Motor neuron (in vitro differentiated cells): ENCODE measurements around the gene AGBL2. TPM values are rescaled to one million over a fixed set of nuclear protein-coding genes. Genes with fewer than 3 reads are reported as not detected.
A peak's percentile ranks its signal among the peaks of the same experiment; 100 is the strongest.
"Not testable (repeated sequence)": the region's sequence is repeated elsewhere in the genome, so short reads cannot be mapped to it uniquely, and the experiment has no call there.

Experiments
- ATAC-seq, 8 experiments: fragments of 200-7000 bp; cut with Tn5 transposase; replicated peaks in 6 of 8; 2 replicates each; pipeline ENCODE4 v1.8.0; 2021; ENCODE audit warnings: mild to moderate bottlenecking in 8 of 8, moderate library complexity in 8 of 8
- H3K27ac ChIP-seq, 2 donors: fragments of 250-450 bp; sonication (Bioruptor Pico); 2 replicates each; pipeline ENCODE4 v1.9.0; 2021; ENCODE audit warnings: antibody characterized with exemption in 2 of 2, mild to moderate bottlenecking in 2 of 2, moderate library complexity in 1 of 2
- H3K4me1 ChIP-seq, 2 donors: fragments of 250-450 bp; sonication (Bioruptor Pico); replicated peaks in 1 of 2; 2 replicates each; pipeline ENCODE4 v1.6.1; 2021; ENCODE audit warnings: antibody characterized with exemption in 2 of 2, mild to moderate bottlenecking in 2 of 2, moderate library complexity in 1 of 2
- H3K4me3 ChIP-seq, 5 donors: fragments of 250-450 bp; sonication (Bioruptor Pico); 2 replicates each; pipeline ENCODE4 v1.9.0; 2021; ENCODE audit warnings: antibody characterized with exemption in 5 of 5, mild to moderate bottlenecking in 5 of 5, moderate library complexity in 4 of 5
- WGBS, 10 experiments: fragments of 450-650 bp; shearing (Covaris generic); methylation state at CpG; one replicate each; pipeline ENCODE4 v1.0.0; 2022; 5-methylcytosine and 5-hydroxymethylcytosine counted together
- in situ Hi-C, 9 experiments: fragments of 400-800 bp; cut with MboI; loops; one replicate each; pipeline ENCODE4 v1.15.0; 2021; ENCODE audit warnings: low sequenced_read_pairs in 9 of 9, low pct_unique_long_range_greater_than_20kb in 2 of 9; ENCODE audit not compliant: unreplicated experiment in 9 of 9
- total RNA-seq, 8 experiments: library from RNA; unstranded; fragments of 300-600 nt; gene quantifications; 2 replicates each; pipeline versions ENCODE4 v1.2.3 to v1.2.4, GENCODE V29; 2022

The AGBL2 gene, protein sequence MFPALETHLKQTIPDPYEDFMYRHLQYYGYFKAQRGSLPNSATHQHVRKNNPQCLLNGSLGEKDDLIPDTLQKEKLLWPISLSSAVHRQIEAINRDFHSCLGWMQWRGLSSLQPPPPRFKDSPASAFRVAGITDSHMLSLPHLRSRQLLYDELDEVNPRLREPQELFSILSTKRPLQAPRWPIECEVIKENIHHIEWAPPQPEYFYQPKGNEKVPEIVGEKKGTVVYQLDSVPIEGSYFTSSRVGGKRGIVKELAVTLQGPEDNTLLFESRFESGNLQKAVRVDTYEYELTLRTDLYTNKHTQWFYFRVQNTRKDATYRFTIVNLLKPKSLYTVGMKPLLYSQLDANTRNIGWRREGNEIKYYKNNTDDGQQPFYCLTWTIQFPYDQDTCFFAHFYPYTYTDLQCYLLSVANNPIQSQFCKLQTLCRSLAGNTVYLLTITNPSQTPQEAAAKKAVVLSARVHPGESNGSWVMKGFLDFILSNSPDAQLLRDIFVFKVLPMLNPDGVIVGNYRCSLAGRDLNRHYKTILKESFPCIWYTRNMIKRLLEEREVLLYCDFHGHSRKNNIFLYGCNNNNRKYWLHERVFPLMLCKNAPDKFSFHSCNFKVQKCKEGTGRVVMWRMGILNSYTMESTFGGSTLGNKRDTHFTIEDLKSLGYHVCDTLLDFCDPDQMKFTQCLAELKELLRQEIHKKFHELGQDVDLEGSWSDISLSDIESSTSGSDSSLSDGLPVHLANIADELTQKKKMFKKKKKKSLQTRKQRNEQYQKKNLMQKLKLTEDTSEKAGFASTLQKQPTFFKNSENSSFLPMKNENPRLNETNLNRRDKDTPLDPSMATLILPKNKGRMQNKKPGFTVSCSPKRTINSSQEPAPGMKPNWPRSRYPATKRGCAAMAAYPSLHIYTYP
- total RNA-seq = 1 to 10 TPM in 5 of 8 experiments, under 1 TPM in 3; 0.27 to 2.3 (median 1.5) TPM

- Histone ChIP-seq H3K4me1 (peaks cover 0 to 2% of the 10 kb centered on the region in 2 donors), H3K4me3 (peak within 1 kb of the TSS; percentile 17 to 38 (median 26)), H3K27ac (no peak within 1 kb of the TSS)
- in situ Hi-C loops = no loop called here
- peak; percentile 91 to 98 (median 94) for ATAC-seq
- WGBS, 10 experiments = 0 to 27% (median 23%) methylated on average over 3 to 7 of the region's 35 CpGs; no CpG with 5 or more reads in 7 of the 10 experiments
Observed at GRCh38 chr11:47715082-47715669, at the start of gene AGBL2. Gene AGBL2 (minus strand): TSS chr11:47715369. CDS start chr11:47714650, 719 bp downstream.

GRCh38 chr11:47759291-47759690 lies 44.1 kb upstream of the AGBL2 start:
- H3K4me3 ChIP-seq, ATAC-seq, H3K27ac ChIP-seq, H3K4me1 ChIP-seq: not testable (repeated sequence)
- in situ Hi-C loops = loop anchor here in 1 of 9 experiments (25.0 kb wide), 1 partner anchor 353 kb away; no protein-coding TSS in a partner anchor
- 84 to 100% (median 93%) methylated on average over 1 to 7 of the region's 11 CpGs; no CpG with 5 or more reads in 1 of the 10 experiments for WGBS, 10 experiments

DNA sequence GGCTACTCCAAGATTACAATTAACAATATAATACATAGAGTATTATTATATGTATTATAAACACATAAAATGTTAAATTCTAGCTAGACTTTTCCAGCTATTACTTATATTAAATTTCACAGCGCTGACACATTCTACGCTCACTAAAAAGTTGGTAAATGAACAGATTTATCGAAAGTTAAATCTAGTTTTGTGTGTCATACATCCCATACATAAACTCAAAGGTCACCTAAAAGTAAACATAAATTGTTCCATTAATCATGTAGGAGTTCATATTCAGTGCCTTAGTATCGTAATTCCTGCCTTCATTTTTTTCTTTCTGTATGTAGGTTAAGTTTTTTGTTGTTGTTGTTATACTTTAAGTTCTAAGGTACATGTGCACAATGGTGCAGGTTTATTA lies 41.0 kb upstream of the AGBL2 start:
- 90 to 100% (median 98%) methylated on average over 2 to 4 of the region's 4 CpGs; no CpG with 5 or more reads in 1 of the 10 experiments for WGBS, 10 experiments

GRCh38 chr11:47750725-47751124 lies 35.6 kb upstream of the AGBL2 start:
- WGBS, 10 experiments = 80 to 100% (median 94%) methylated on average over 1 to 5 of the region's 5 CpGs
- no peak overlapping the region for H3K4me3 ChIP-seq
- in situ Hi-C loops = loop anchor here in 1 of 9 experiments (25.0 kb wide), 1 partner anchor 362 kb away; no protein-coding TSS in a partner anchor
- no peak overlapping the region for H3K27ac ChIP-seq
- no peaks in the 10 kb centered on the region for H3K4me1 ChIP-seq
- no peak for ATAC-seq

More for the DNA sequence above, 41.0 kb upstream of the AGBL2 start:
- H3K4me3 ChIP-seq = no peak overlapping the region
- H3K27ac ChIP-seq = no peak overlapping the region
- in situ Hi-C loops = loop anchor here in 1 of 9 experiments (25.0 kb wide), 1 partner anchor 356 kb away; no protein-coding TSS in a partner anchor
- no peaks in the 10 kb centered on the region for H3K4me1 ChIP-seq
- no peak for ATAC-seq

- H3K27ac ChIP-seq, H3K4me3 ChIP-seq, ATAC-seq, H3K4me1 ChIP-seq: not testable (repeated sequence)
- in situ Hi-C loops = loop anchor here in 1 of 9 experiments (25.0 kb wide), 1 partner anchor 105 kb away; the partner anchor contains the start of gene MTCH2
- WGBS, 10 experiments = 85 to 100% (median 99%) methylated on average over 1 to 7 of the region's 7 CpGs
Observed at GRCh38 chr11:47742494-47742893, 27.3 kb upstream of the AGBL2 start.

GRCh38 chr11:47737817-47738216 lies 22.6 kb upstream of the AGBL2 start:
- 67 to 100% (median 90%) methylated on average over 1 to 4 of the region's 7 CpGs; no CpG with 5 or more reads in 3 of the 10 experiments for WGBS, 10 experiments
- in situ Hi-C loops = loop anchor here in 1 of 9 experiments (25.0 kb wide), 1 partner anchor 101 kb away; the partner anchor contains the start of gene MTCH2
- H3K27ac ChIP-seq, H3K4me3 ChIP-seq, H3K4me1 ChIP-seq: not testable (repeated sequence)
- peak in 2 of 8 experiments; percentile 48 to 52 for ATAC-seq

DNA sequence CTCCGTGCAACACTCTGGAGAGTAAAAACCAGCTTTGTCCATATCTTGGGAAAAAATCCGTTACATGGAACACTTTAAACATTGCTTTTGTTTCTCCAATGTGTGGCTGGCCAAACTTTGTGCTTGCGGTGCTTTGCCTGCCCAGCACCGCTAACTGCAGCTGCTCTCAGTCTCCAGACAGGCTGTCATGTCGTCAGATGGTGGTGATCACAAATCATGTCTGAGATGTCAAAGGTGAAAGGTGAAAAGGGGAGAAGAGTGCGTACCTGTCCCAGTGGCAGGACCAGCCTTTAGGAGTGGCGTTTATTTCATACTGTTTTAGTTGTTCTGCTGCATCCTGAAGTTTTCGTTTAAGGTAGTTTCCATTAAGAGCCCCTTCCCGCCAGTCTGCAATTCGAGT lies 17.1 kb upstream of the AGBL2 start:
- 40 to 95% (median 73%) methylated on average over 1 to 8 of the region's 10 CpGs for WGBS, 10 experiments
- Histone ChIP-seq H3K4me3 (no peak overlapping the region), H3K4me1 (peaks cover 0 to 5% of the 10 kb centered on the region in 2 donors), H3K27ac (no peak overlapping the region)
- ATAC-seq = no peak
- in situ Hi-C loops = loop anchor here in 1 of 9 experiments (25.0 kb wide), 1 partner anchor 95 kb away; the partner anchor contains the start of gene MTCH2

GRCh38 chr11:47731475-47731874 lies 16.3 kb upstream of the AGBL2 start:
- peak in 5 of 8 experiments; percentile 60 to 87 (median 69) for ATAC-seq
- WGBS, 10 experiments = 0 to 80% (median 8%) methylated on average over 1 to 6 of the region's 6 CpGs
- H3K27ac ChIP-seq = no peak overlapping the region
- H3K4me3 ChIP-seq = no peak overlapping the region
- in situ Hi-C loops = loop anchor here in 1 of 9 experiments (25.0 kb wide), 1 partner anchor 94 kb away; the partner anchor contains the start of gene MTCH2
- H3K4me1 ChIP-seq = peaks cover 0 to 5% of the 10 kb centered on the region in 2 donors

- Histone ChIP-seq H3K27ac (no peak overlapping the region), H3K4me3 (no peak overlapping the region), H3K4me1 (peaks cover 0 to 3% of the 10 kb centered on the region in 2 donors)
- ATAC-seq = no peak
- 81 to 100% (median 97%) methylated on average over 3 to 11 of the region's 12 CpGs for WGBS, 10 experiments
- in situ Hi-C loops = loop anchor here in 1 of 9 experiments (25.0 kb wide), 1 partner anchor 90 kb away; the partner anchor contains the start of gene MTCH2
Observed at GRCh38 chr11:47726878-47727514, 11.8 kb upstream of the AGBL2 start.

DNA sequence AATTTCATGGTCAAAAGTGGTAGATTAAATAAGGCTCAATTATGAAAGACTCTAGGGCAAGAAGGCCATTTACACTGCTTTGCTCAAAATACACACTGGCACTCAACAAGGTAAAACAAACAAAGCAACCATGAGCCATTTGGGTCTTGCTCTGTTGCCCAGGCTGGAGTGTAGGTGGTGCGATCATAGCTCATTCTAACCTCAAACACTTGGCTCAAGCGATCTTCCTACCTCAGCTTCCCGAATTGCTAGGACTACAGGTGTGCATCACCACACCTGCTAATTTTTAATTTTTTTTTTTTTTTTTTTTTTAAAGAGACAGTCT lies 10.9 kb upstream of the AGBL2 start:
- H3K4me1 ChIP-seq = no peaks in the 10 kb centered on the region
- ATAC-seq = no peak
- in situ Hi-C loops = loop anchor here in 1 of 9 experiments (25.0 kb wide), 1 partner anchor 89 kb away; the partner anchor contains the start of gene MTCH2
- no peak overlapping the region for H3K27ac ChIP-seq
- 88 to 100% (median 100%) methylated on average over 1 to 3 of the region's 3 CpGs; no CpG with 5 or more reads in 3 of the 10 experiments for WGBS, 10 experiments
- H3K4me3 ChIP-seq = no peak overlapping the region

DNA sequence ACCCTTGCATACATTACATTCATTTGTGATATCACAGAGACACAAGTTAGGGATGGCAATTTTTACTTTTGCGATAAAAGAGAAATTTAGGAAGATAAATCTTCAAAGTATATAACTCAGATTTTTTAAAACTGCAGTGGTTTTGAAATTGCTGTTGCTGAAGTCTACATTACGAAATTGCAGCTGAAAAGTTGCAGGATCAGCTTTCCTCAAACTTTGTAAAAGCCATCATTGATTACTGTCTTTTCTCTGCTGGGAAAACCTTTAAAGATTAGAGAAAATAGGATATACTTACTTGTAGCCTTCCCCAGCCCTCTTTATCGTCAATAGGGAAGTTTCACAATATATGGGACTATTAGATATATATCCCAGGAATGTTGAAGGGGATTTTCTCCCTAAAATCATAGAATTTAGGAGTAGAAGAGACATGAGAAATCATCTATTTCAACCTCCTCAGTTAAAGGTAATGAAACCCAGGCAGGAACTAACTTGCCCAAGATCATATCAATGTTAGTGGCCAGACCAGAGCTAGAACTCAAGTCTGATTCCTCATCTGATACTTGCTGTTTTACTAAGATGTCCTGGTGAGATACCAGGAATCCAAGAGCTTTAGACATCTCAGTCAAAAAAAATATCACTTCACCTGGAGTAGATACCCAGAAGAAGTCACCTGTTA lies 10.4 kb upstream of the AGBL2 start:
- ATAC-seq = no peak
- H3K27ac ChIP-seq = no peak overlapping the region
- no peak overlapping the region for H3K4me3 ChIP-seq
- 85 to 100% (median 97%) methylated on average over 1 to 3 of the region's 3 CpGs; no CpG with 5 or more reads in 1 of the 10 experiments for WGBS, 10 experiments
- H3K4me1 ChIP-seq = no peaks in the 10 kb centered on the region
- in situ Hi-C loops = loop anchor here in 1 of 9 experiments (25.0 kb wide), 1 partner anchor 88 kb away; the partner anchor contains the start of gene MTCH2
